ENCODE results near the gene CCDC112. TPM values are rescaled to one million over a fixed set of nuclear protein-coding genes. Genes with fewer than 3 reads are reported as not detected.

Gene CCDC112
- total RNA-seq, 1 donor from 2014 or later: 7.4 TPM

DNA sequence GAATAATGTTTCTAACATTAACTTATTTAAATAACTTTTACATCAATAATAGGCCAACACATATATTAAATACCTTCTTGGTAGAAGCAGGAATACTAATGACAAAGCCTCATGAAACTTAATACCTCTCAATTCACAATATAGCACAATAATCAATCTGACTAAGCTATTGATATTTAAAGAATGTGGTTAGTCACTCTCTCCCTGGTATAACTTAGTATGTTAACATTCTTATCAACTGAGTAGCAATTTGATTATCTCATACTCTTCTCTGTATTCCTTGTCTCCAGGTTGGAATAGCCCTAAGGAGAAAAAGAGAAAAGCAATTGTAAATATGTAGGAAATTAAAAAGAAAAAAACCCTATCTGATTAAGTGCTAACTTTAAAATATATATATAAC is 28.8 kb downstream of the CCDC112 start:
- ATAC-seq (no peak), DNase-seq (no peak)
- H3K4me1 ChIP-seq: peaks cover 6% of the 10 kb centered on the region
- no peaks in the 10 kb centered on the region for H3K27me3 ChIP-seq (ENCODE audit: low read depth)
- H3K36me3 ChIP-seq: no peaks in the 10 kb centered on the region
- TF ChIP-seq, protein P1, sequence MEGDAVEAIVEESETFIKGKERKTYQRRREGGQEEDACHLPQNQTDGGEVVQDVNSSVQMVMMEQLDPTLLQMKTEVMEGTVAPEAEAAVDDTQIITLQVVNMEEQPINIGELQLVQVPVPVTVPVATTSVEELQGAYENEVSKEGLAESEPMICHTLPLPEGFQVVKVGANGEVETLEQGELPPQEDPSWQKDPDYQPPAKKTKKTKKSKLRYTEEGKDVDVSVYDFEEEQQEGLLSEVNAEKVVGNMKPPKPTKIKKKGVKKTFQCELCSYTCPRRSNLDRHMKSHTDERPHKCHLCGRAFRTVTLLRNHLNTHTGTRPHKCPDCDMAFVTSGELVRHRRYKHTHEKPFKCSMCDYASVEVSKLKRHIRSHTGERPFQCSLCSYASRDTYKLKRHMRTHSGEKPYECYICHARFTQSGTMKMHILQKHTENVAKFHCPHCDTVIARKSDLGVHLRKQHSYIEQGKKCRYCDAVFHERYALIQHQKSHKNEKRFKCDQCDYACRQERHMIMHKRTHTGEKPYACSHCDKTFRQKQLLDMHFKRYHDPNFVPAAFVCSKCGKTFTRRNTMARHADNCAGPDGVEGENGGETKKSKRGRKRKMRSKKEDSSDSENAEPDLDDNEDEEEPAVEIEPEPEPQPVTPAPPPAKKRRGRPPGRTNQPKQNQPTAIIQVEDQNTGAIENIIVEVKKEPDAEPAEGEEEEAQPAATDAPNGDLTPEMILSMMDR (IDR thresholded peaks at IDR 0.05): no peak
- no peaks in the 10 kb centered on the region for H3K9me3 ChIP-seq
- no peak overlapping the region for H3K4me3 ChIP-seq
- intact Hi-C loops (cut with DNase I): no loop called here
- H3K27ac ChIP-seq: no peak overlapping the region

GRCh38 chr5:115265220-115265619 is 31.2 kb downstream of the CCDC112 start:
- Histone ChIP-seq H3K9me3 (no peaks in the 10 kb centered on the region), H3K4me3 (no peak overlapping the region), H3K27ac (no peak overlapping the region), H3K4me1 (peaks cover 23% of the 10 kb centered on the region), H3K27me3 (ENCODE audit: low read depth) (no peaks in the 10 kb centered on the region), H3K36me3 (no peaks in the 10 kb centered on the region)
- DNase-seq: no peak
- no peak for ATAC-seq
- TF ChIP-seq, protein P1 (IDR thresholded peaks at IDR 0.05): no peak
- intact Hi-C loops (cut with DNase I): no loop called here

- no peaks in the 10 kb centered on the region for H3K36me3 ChIP-seq
- H3K4me1 ChIP-seq: peaks cover 23% of the 10 kb centered on the region
- H3K27me3 ChIP-seq (ENCODE audit: low read depth): no peaks in the 10 kb centered on the region
- DNase-seq (no peak), ATAC-seq (no peak)
- no peak overlapping the region for H3K4me3 ChIP-seq
- H3K27ac ChIP-seq: no peak overlapping the region
- intact Hi-C loops (cut with DNase I): no loop called here
- H3K9me3 ChIP-seq: no peaks in the 10 kb centered on the region
- TF ChIP-seq, protein P1 (IDR thresholded peaks at IDR 0.05): no peak
Observed at GRCh38 chr5:115264786-115265185, 31.7 kb downstream of the CCDC112 start.

DNA sequence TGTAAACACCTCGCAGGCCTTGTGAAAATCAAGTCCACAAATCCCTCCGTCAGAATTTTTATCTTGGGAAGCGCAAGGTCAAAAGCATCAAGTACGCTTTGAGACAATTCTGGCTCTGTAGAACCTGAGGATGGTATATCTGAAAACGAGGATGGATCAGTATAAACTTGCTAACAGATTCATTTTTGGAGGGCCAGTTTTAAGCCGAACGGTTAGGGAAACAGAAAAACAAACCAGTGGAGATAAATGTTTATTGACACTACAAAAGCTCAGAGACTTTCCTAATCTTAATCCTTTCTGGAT is 33.4 kb downstream of the CCDC112 start:
- Histone ChIP-seq H3K4me1 (peaks cover 31% of the 10 kb centered on the region), H3K27ac (peak overlapping the region; percentile 91), H3K9me3 (no peaks in the 10 kb centered on the region), H3K27me3 (ENCODE audit: low read depth) (no peaks in the 10 kb centered on the region), H3K4me3 (peak overlapping the region; percentile 88), H3K36me3 (no peaks in the 10 kb centered on the region)
- DNase-seq (no peak), ATAC-seq (no peak)
- TF ChIP-seq, protein P1 (IDR thresholded peaks at IDR 0.05): no peak
- intact Hi-C loops (cut with DNase I): no loop called here

DNA sequence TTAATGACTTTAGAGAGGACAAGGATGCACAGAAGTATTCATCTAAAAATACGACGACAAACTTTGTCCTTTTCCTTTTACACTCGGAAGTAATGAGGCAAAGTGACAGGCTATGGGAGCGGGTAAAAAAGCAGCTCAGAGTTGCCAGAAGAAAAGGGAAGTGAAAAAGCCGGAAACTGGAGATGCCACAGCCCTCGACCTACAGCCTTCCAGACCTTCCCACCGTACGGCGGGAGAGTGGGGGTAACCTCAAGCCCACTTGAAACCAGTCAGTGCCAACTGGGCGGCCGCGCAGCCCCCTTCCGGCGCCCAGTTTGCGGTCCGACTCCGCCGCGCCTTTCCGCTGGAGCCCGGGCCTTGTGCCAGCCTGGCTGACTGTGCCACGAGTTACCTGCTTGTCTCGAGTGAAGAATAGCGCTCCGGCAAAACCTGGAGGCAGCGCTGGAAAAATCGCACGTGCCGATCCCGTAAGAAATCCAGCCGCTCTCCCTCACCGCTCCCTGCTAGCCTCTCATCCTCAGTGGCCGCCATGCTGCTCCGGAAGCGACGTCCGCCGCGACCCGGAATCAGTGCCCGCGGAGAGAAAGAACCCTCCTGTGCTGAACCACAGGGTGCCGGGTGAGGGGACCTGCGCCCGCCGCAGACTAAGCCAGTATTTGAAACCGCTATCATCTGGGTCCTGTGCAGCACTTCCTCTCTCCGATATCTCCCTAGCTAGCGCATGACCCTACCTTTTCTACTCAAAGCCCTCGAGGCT is 34.0 kb downstream of the CCDC112 start, which contains the start of gene PGGT1B:
Gene PGGT1B, minus strand, starts transcription at position 557 of the 757 bp plus-strand sequence. Its CDS starts 26 bp downstream, at position 531.
- TF ChIP-seq, protein P1 (IDR thresholded peaks at IDR 0.05): no peak
- intact Hi-C loops (cut with DNase I): no loop called here

More for the DNA sequence above, 34.0 kb downstream of the CCDC112 start, which contains the start of gene PGGT1B:
- Histone ChIP-seq H3K36me3 (no peaks in the 10 kb centered on the region), H3K4me3 (peak within 1 kb of the TSS; percentile 88), H3K9me3 (no peaks in the 10 kb centered on the region), H3K27ac (peak within 1 kb of the TSS; percentile 91), H3K4me1 (peaks cover 31% of the 10 kb centered on the region), H3K27me3 (ENCODE audit: low read depth) (no peaks in the 10 kb centered on the region)
- peak; percentile 95 to 99 for ATAC-seq
- DNase-seq: peak; percentile 85

All from lower lobe of right lung (tissue), 2 donors.